Activated CD8-positive, alpha-beta memory T cell treated with anti-CD3 and anti-CD28 coated beads for 4 hours (primary cell): ENCODE measurements around the gene C1S.

Experiments
- DNase-seq, 2 donors: peaks; one replicate each; pipeline ENCODE4 v3.0.0-alpha.2; 2020; ENCODE audit warnings: low read depth in 2 of 2

C1S gene

GRCh38 chr12:7075939-7076338, 15.4 kb downstream of the C1S start:
- DNase-seq, result no peak

DNA sequence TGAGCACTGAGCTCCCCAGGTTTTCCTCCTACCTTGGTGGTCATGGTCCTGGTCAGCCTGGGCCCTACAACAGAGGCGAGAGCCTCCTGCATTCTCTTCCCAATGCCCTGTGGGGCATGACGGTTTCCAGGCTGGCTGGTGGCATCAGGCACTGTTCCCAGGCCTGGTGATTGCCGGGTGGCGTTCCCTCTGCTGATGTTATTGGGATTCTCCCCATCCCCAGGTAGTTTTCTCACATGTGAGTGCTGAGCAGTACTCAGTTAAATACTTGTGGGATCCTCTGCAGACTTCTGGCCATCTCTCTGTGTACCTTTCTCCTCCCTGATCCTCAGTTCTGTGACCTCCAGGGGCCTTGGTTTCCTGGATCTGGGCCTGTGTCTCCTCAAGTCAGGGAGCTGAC, 16.0 kb downstream of the C1S start:
- DNase-seq, result no peak

DNA sequence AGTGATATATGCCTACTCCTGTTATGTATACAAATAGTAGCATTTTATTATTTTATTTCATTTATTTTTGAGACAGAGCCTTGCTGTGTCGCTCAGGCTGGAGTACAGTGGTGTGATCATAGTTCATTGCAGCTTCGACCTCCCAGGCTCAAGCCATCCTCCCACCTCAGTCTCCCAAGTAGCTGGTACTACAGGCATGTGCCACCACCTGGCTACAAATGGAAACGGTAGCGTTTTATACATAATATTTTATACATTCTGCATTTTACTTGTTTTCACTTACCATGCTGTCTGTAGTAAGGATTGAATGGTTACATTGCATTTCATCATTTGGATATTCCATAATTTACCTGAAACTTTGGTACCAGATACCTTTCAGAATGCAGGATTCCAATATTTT, 17.6 kb downstream of the C1S start:
- no peak for DNase-seq

GRCh38 chr12:7079826-7080125, 19.3 kb downstream of the C1S start:
- no peak for DNase-seq

DNA sequence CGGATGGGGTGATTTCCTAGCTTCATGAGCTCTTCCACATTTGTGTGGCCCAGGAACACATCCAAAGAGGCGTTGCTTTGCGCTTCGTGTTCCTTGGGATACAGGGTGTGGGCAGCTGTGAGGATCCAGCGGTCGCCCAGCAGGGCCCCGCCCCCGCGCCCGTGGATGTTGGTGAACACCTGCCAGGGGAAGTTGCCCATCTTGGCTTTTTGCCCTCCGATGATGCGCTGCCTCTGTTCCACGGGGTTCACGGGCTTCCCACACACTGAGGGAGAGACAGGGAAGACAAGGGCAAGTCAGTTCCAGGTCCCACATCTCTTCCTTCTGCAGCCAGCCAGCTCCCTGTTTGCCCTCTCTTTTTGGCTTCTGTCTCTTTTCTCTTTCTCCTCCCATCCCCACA, 20.5 kb downstream of the C1S start:
- DNase-seq, result no peak

DNA sequence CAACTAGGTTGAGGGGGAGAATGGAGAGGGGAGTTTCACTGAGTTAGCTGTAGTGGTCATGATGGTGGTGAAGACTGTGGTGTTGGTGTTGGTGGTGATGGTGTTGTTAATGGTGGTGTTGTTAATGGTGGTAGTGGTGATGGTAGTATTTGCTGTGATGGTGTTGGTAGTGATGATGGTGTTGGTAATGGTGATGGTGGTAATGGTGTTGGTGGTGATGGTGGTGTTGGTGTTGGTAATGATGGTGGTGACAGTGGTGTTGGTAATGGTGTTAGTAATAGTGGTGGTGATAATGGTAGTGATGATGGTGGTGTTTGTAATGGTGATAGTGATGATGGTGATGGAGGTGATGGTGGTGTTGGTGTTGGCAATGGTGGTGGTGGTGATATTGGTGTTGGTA, 22.6 kb downstream of the C1S start:
- DNase-seq, result no peak

DNA sequence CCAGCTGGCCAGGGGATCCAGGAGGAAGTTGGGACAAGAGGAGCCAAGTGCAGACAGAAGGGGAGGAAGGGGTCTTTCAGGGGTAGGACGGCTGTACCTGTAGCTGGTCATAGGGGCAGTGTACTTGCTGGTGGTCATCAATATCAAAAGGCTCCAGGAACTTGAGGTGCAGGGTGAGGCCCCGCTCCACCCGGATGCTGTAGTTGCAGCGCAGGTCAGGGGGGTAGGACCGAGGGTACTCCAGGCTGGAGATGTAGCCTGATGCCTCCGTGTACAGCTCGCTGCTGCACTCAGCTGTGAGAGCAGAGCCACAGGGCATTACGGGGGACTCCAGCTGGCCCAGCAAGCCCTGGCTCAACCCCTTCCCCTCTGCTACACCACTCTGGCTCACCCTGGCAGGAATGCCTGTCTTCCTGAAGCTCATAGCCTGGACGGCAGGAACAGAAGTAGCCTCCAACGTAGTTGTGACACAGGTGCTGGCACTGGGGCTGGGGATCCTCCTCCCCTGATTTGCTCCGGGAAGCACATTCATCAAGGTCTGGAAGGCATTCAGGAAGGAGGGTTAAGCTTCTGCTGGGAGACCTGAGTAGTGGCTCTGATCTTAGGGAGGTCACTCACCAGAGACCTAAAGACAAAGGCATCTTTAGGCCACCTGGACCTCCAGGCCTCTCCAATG, 28.8 kb downstream of the C1S start:
- DNase-seq, result no peak

DNA sequence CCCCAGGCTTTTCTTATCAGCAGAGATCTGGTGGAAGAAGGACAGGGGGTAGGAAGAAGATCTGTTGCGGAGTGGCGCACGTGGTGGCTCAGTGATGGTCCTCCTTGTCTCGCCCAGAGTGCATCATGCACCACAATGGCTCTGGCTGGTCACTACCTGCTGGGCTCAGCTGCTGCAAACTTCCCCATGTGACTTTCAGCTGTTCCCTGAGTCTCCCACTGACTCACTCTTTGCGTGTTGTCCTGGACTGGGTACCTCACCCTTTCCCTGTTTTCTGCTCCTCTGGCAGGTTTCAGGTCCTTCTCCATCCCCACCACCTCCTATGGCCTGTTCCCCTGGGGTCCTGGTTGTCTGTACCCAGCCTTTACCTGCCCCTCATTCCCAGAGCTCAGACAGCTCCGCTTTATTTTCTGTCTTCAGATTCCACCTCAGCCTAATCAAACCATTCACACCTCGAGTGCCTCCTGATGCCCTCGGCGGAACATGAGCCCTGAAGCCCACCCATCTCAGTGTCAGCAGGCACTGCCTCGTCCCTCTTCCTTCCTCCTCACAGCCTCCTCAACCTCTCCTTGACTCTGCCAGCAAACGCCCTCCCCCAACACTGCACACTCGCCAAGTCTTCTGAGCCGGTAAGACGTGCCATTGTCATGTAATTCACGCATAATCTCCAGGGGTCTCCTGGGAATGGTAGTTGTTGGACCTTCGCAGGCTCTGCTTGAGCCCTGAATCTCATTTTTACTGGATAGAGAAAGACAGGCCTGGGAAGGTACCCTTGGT, 29.9 kb downstream of the C1S start:
- no peak for DNase-seq

GRCh38 chr12:7091171-7091570, 30.7 kb downstream of the C1S start:
- DNase-seq, result no peak

GRCh38 chr12:7091660-7092228, 31.2 kb downstream of the C1S start:
- no peak for DNase-seq

DNA sequence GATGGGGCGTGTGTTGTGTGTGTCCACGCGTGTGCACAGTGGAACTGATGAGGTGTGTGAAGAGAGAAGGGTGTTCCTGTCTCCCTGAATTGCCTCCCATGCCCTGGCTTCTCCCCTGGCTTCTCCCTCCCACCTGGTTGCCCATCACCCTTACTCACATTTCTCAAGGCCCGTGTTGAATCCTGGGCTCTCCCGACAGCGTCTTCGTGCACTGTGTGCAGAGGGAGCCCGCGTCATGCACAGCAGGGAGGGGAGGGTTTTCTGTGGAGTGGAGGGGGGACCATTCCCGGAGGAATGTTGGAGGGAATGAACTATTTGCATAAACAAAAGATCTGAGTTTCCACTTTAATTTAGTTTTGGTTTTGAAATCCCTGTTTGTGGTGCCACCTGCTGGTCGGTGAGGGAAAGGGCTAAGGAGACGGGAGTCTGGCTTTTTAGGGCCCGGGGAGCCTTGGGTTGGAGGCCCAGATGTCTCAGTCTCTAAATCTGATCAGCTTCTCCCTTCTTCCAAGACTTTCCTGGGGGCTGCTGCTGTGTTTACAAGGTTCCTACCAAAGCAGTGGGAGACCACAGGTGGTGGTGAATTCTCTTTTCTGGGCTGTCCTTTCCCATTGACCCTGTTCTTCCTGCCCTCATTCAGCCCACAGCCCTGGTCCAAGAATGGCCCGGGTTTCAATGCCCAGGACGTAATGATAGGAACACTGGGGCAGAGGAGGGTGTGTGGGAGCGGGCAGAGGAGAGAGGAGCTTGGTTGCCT, 31.9 kb downstream of the C1S start, which contains the start of gene C1R:
TSS of gene C1R (minus strand) at position 217 of the 757 bp plus-strand sequence. CDS start at position 160, 57 bp downstream.
- peak; percentile 19 to 38 for DNase-seq

DNA sequence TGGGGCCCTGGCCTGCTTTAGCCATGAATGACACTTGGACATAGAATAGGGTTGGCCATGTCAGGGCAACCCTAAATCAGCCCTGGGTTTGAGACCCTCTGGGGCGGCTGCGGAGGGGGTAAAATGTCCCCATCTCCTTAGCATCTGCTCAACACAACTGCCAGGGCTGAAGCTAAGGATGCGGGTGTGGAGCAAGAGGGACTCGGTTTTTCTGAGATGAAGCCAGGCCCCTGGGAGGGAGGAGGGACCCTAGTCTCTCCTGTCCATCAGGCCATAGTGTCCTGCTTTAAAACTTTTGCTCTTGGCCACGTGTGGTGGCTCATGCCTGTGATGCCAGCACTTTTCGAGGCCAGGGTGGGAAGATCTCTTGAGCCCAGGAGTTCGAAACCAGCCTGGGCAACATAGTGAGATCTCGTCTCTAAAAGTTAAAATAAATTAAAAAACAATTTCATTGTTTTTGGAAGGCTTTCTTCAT, 32.5 kb downstream of the C1S start:
- no peak for DNase-seq

DNA sequence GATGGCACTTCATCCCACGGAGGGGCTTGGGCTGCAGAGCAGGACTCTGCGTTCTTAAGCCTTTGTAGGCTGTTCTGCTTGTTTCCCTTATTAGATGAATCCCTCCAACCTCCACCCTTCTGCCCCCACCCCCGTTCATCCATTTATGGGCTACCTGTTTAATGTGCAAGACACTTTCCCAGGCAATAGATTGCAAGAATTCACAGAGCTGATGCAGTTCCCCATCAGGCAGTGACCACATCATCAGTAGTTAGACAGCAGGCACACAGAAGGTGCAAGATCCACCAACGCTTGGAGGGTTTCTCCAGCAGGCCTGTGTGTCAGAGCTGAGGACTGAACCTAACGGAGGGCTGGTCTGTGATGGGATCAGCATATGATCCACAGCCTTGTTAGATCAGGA, 33.0 kb downstream of the C1S start:
- no peak for DNase-seq

GRCh38 chr12:7093892-7094291, 33.4 kb downstream of the C1S start:
- no peak for DNase-seq

DNA sequence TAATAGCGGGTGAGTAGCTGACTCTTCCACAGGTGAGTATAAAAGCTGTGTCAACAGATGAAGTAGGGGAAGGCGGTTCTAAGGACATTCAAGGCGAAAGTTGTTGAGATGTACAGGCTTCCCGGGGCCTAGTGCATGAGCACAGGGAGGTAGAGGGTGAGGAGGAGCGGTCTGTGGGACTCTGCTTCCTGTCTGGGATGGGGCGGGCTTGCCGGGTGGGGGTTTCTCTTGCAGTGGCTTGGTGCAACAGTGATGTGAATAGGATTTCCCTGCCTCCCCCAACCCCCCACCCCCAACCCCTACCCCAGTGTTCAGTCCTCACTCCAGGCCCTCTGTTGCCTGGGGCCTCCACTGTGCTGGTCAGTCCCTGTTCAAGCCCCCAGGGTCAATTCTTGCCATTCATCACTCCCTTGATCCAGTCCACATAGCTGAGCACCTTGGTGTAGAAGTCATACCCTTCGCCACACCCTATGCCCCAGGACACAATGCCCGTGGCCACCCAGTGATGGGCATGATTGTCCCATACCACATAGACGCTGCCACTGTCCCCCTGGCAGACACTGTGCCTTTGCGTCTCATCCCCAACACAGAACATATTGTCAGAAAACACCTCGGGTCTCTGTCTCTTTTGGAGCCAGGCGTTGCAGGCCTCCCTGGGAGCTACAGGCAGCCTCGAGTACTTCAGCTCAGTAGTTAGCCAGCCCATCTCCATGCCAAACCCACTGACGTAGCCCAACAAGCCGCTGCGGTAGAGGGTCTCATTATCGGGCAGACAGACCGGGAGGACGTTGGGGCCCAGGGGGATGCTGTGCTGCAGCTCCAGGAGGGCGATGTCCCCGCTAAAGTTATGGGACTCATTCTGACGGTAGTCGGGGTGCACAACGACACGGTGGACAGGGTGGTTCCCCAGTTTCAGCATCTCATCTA, 35.8 kb downstream of the C1S start:
- no peak for DNase-seq

DNA sequence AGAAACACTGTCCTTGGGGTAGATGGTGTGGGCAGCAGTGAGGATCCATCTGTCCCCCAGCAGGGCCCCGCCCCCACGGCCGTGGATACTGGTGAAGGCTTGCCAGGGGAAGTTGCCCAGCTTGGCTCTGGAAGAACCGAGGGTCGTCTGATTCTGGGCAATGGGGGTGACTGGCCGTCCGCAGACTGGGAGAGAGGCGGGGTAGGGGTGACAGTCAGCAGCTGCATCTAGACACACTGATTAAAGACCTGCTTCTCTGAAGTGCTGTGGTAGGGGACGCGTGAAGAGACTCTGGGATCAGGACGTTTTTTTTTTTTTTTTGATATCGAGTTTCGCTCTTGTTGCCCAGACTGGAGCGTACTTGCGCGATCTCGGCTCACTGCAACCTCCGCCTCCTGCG, 36.5 kb downstream of the C1S start:
- DNase-seq, result no peak

DNA sequence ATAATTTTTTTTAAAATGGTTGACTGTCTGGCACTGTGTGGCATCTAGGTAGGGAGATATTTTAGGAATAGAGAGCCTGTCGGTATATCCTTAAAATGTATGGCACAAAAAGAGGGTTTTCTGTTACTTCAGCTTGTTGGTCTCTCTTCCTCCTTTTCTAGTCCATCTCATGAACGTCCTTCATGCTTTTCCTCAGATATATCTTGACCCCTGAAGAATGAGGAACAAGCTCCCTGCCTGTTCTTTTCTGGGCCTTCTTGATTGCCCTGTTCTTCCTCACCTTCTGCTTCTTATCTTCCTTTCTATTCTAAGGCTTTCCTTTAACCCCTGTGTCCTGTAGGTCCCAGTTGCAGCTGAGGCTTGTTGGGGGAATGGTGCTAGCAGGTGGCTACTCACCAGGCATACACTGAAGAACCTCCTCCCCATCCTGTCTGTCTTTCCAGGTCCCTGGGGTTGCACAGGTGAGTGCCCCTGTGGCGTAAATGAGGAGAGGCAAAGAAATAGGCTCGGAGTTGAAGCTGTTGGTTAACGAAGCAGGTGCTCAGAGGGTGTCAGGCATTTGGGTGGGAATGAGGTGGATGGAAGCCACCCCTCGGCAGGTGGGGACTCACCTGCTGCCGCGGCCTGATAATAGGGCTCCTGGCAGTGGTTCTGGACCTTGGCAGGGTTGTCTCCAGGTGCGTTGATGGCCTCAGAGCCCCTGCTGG, 38.9 kb downstream of the C1S start:
- no peak for DNase-seq

GRCh38 chr12:7100239-7100638, 39.7 kb downstream of the C1S start:
- no peak for DNase-seq

DNA sequence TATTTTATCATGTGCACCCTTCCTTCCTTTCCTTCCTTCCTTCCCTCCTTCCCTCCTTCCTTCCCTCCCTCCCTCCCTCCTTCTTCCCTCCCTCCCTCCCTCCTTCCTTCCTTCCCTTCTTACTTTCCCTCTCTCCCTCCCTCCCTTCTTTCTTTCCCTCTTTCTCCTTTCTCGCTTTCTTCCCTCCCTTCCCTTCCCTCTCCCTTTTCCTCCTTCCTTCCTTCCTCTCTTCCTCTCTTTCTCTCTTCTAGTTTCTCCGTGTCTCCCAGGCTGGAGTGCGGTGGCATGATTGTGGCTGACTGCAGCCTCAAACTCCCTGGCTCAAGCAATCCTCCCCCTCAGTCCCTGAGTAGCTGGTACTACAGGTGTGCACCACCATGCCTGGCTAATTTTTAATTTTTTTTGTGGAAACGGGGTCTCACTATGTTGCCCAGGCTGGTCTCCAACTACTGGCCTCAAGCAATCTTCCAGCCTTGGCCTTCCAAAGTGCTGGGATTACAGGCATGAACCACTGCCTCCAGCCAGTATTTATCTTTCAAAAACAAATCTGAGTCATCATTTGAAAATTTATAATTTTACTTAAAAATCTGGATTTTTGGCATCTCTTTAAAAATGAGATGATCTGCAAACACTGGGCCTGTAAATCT, 40.7 kb downstream of the C1S start:
- no peak for DNase-seq

GRCh38 chr12:7101694-7102131, 41.2 kb downstream of the C1S start:
- no peak for DNase-seq
